Peyer's patch (tissue), 4 donors: ENCODE measurements around the gene WNT1. TPM values are rescaled to one million over a fixed set of nuclear protein-coding genes. Genes with fewer than 3 reads are reported as not detected.

Experiments used
- DNase-seq, 3 donors: peaks; one replicate each; pipeline ENCODE4 v3.0.0-alpha.2; 2017 to 2019
- H3K27ac ChIP-seq, 4 donors: fragments of 200-600 bp; sonication (generic); one replicate each; pipeline ENCODE4 v1.5.1; 2016 to 2019
- H3K27me3 ChIP-seq, 2 donors: fragments of 200-600 bp; sonication (generic); one replicate each; pipeline ENCODE4 v1.5.1; 2019
- H3K36me3 ChIP-seq, 3 donors: fragments of 200-600 bp; sonication (generic); one replicate each; pipeline ENCODE4 v1.5.1; 2016 to 2019
- H3K4me1 ChIP-seq, 4 donors: fragments of 200-600 bp; sonication (generic); one replicate each; pipeline ENCODE4 v1.5.1; 2016 to 2019
- H3K4me3 ChIP-seq, 4 donors: fragments of 200-600 bp; sonication (generic); 1 replicate in 3 of 4; 2 replicates in 1 of 4; pipeline ENCODE4 v1.5.1; 2016 to 2019; ENCODE audit warnings: mild to moderate bottlenecking in 1 of 4
- H3K9me3 ChIP-seq, 4 donors: fragments of 200-600 bp; sonication (generic); one replicate each; pipeline ENCODE4 v1.5.1; 2016 to 2019; ENCODE audit warnings: mild to moderate bottlenecking in 1 of 4
- POLR2A ChIP-seq, 2 donors: fragments of 450-650 bp; IDR thresholded peaks; one replicate each; pipeline ENCODE4 v1.5.1; 2017; ENCODE audit warnings: antibody characterized with exemption in 2 of 2, mild to moderate bottlenecking in 2 of 2, moderate library complexity in 2 of 2
- total RNA-seq, 4 donors: library from RNA; depleted of rRNA; stranded (reverse); fragments of >200 nt; gene quantifications; one replicate each; pipeline ENCODE4 v1.1.0, GENCODE V29; 2016
- TF ChIP-seq, protein P1 (sequence below), 6 experiments: fragments of 450-650 bp in 4 of 6; fragments of 200-600 bp in 2 of 6; sonication (generic) in 1 of 6; IDR thresholded peaks; one replicate each; pipeline ENCODE4 v1.5.1; 2017 to 2019; ENCODE audit warnings: antibody characterized with exemption in 6 of 6, mild to moderate bottlenecking in 3 of 6, moderate library complexity in 1 of 6

WNT1 gene
- total RNA-seq, 4 donors from 2014 or later, result not detected

DNA sequence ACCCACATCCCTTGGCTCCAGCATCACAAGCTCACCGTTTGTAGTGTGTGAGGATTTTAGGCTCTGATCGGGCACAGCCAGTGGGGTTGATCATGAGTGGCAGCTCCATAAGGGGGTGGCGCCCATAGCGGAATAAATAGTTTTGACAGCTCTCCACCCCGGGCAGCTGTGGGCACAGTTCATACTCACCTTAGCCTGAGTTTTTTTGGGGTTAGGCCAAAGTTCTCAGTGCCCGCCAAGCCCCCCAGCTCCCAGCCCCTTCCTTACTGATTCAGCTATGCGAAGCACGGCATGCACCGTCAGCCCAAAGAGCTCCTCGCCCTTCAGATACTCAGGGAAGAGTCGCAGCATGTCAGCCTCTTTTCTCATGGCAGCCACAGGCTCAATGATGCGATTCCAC is 46.4 kb downstream of the WNT1 start:
- Histone ChIP-seq H3K9me3 (no peaks in the 10 kb centered on the region), H3K4me1 (peaks cover 0 to 3% (median 0%) of the 10 kb centered on the region in 4 donors), H3K4me3 (no peak overlapping the region), H3K36me3 (peaks cover 0 to 85% (median 0%) of the 10 kb centered on the region in 3 donors), H3K27ac (no peak overlapping the region), H3K27me3 (no peaks in the 10 kb centered on the region)
- DNase-seq, result no peak
- TF ChIP-seq, protein P1, sequence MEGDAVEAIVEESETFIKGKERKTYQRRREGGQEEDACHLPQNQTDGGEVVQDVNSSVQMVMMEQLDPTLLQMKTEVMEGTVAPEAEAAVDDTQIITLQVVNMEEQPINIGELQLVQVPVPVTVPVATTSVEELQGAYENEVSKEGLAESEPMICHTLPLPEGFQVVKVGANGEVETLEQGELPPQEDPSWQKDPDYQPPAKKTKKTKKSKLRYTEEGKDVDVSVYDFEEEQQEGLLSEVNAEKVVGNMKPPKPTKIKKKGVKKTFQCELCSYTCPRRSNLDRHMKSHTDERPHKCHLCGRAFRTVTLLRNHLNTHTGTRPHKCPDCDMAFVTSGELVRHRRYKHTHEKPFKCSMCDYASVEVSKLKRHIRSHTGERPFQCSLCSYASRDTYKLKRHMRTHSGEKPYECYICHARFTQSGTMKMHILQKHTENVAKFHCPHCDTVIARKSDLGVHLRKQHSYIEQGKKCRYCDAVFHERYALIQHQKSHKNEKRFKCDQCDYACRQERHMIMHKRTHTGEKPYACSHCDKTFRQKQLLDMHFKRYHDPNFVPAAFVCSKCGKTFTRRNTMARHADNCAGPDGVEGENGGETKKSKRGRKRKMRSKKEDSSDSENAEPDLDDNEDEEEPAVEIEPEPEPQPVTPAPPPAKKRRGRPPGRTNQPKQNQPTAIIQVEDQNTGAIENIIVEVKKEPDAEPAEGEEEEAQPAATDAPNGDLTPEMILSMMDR (IDR thresholded peaks at IDR 0.05), result no peak
- no peak for TF ChIP-seq POLR2A (IDR thresholded peaks at IDR 0.05)

DNA sequence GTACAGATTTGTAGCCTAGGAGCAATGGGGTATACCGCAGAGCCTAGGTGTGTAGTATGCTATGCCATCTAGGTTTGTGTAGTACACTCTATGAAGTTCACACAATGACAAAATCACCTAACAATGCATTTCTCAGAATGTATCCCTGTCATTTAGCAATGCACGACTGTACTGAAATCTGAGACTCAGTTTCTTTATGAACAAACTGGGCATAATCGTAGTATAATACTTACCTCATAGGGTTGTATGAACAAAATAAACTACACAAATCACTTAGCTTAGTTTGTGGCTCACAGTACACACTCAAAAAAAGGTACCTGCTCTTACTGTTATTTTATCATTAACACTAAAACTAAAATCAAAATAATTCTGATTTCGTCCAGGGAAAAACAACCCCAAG is 47.3 kb downstream of the WNT1 start:
- Histone ChIP-seq H3K27me3 (no peaks in the 10 kb centered on the region), H3K36me3 (peaks cover 0 to 91% (median 0%) of the 10 kb centered on the region in 3 donors), H3K4me1 (no peaks in the 10 kb centered on the region), H3K4me3 (no peak overlapping the region), H3K27ac (no peak overlapping the region), H3K9me3 (no peaks in the 10 kb centered on the region)
- TF ChIP-seq POLR2A (IDR thresholded peaks at IDR 0.05), result no peak
- TF ChIP-seq, protein P1 (IDR thresholded peaks at IDR 0.05), result no peak
- DNase-seq, result no peak

- Histone ChIP-seq H3K9me3 (no peaks in the 10 kb centered on the region), H3K4me1 (no peaks in the 10 kb centered on the region), H3K27me3 (no peaks in the 10 kb centered on the region), H3K4me3 (no peak overlapping the region), H3K36me3 (peaks cover 0 to 97% (median 0%) of the 10 kb centered on the region in 3 donors), H3K27ac (no peak overlapping the region)
- TF ChIP-seq POLR2A (IDR thresholded peaks at IDR 0.05), result no peak
- TF ChIP-seq, protein P1 (IDR thresholded peaks at IDR 0.05), result no peak
- DNase-seq, result no peak
Observed at GRCh38 chr12:49026101-49026500, 48.0 kb downstream of the WNT1 start.

- H3K4me3 ChIP-seq, result no peak overlapping the region
- H3K9me3 ChIP-seq, result no peaks in the 10 kb centered on the region
- H3K27ac ChIP-seq, result no peak overlapping the region
- H3K4me1 ChIP-seq, result no peaks in the 10 kb centered on the region
- H3K36me3 ChIP-seq, result peaks cover 0 to 97% (median 0%) of the 10 kb centered on the region in 3 donors
- peak in 2 of 3 donors; percentile 54 to 66 for DNase-seq
- no peaks in the 10 kb centered on the region for H3K27me3 ChIP-seq
- TF ChIP-seq, protein P1 (IDR thresholded peaks at IDR 0.05), result no peak
- no peak for TF ChIP-seq POLR2A (IDR thresholded peaks at IDR 0.05)
Observed at GRCh38 chr12:49026678-49027480, 48.8 kb downstream of the WNT1 start.

DNA sequence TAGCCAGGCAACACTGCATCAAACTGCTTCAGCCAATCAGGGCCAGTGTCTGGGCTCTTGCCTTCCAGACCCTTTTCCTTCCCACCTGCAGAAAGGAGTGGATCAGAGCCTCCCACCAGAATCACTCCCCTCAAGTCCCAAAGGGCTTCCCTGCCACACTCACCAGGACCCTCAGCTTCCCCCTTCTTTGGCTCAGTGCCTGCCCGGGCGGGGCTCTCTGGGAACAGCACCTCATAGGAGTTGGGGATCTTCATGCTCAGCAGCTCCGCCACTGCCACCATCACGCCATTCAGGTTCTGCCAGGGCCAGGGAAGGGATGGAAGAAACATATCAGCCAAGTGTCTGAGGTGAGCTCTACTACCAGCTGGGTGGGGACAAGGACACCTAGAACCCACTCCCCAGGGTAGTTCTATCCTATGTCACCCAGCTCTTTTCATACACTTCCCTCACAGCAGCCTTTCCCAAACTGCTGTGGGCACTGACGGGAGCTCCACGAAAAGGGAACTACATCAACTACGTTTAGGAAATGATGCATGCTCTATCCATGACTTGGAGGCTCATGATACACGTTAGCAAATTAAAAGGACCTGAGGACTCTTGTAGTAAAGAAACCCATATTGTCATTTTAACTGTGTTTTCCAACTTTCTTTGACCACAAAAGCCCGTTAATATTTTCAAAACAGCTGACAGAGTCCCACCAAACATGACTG is 49.9 kb downstream of the WNT1 start:
- DNase-seq, result no peak
- Histone ChIP-seq H3K27me3 (no peaks in the 10 kb centered on the region), H3K36me3 (peaks cover 0 to 97% (median 0%) of the 10 kb centered on the region in 3 donors), H3K4me1 (no peaks in the 10 kb centered on the region), H3K4me3 (no peak overlapping the region), H3K9me3 (no peaks in the 10 kb centered on the region), H3K27ac (no peak overlapping the region)
- TF ChIP-seq POLR2A (IDR thresholded peaks at IDR 0.05), result no peak
- TF ChIP-seq, protein P1 (IDR thresholded peaks at IDR 0.05), result no peak
